NCI-H345 treated with DMSO at 0.1 percent for 48 hours (cell line): ENCODE results near the gene CFAP69.

Experiments
- DNase-seq: peaks from one replicate; lab custom pipeline; 2025; ENCODE audit not compliant: unreplicated experiment; lab: John Stamatoyannopoulos, UW

Gene CFAP69

GRCh38 chr7:90244909-90245851 lies at the start of gene CFAP69:
TSS of gene CFAP69 (plus strand) at chr7:90245174. CDS start at chr7:90245425, 251 bp downstream.
- peak; percentile 82 for DNase-seq

GRCh38 chr7:90201500-90202195 lies 43.3 kb upstream of the CFAP69 start:
- DNase-seq = no peak

GRCh38 chr7:90207956-90208355 lies 37.0 kb upstream of the CFAP69 start:
- DNase-seq = no peak

GRCh38 chr7:90209776-90210175 lies 35.2 kb upstream of the CFAP69 start:
- DNase-seq = no peak

GRCh38 chr7:90210475-90210874 lies 34.5 kb upstream of the CFAP69 start:
- no peak for DNase-seq

- DNase-seq = no peak
Observed at GRCh38 chr7:90210981-90211380, 34.0 kb upstream of the CFAP69 start.

- DNase-seq = peak; percentile 7
Observed at GRCh38 chr7:90211391-90212148, 33.4 kb upstream of the CFAP69 start, which contains the start of gene STEAP2. TSS of gene STEAP2 (plus strand) at chr7:90211740. CDS start at chr7:90225083, 13,343 bp downstream.

GRCh38 chr7:90212149-90212495 lies 32.9 kb upstream of the CFAP69 start:
- DNase-seq = no peak

- no peak for DNase-seq
Observed at GRCh38 chr7:90213521-90213920, 31.5 kb upstream of the CFAP69 start.

GRCh38 chr7:90216080-90216674 lies 28.8 kb upstream of the CFAP69 start:
- DNase-seq = no peak

- DNase-seq = no peak
Observed at GRCh38 chr7:90216771-90217170, 28.2 kb upstream of the CFAP69 start.

- no peak for DNase-seq
Observed at GRCh38 chr7:90222390-90222789, 22.6 kb upstream of the CFAP69 start.

GRCh38 chr7:90222811-90223725 lies 21.9 kb upstream of the CFAP69 start:
- DNase-seq = no peak

GRCh38 chr7:90224195-90224594 lies 20.8 kb upstream of the CFAP69 start:
- DNase-seq = no peak

- DNase-seq = no peak
Observed at GRCh38 chr7:90225181-90225580, 19.8 kb upstream of the CFAP69 start.

GRCh38 chr7:90225601-90226000 lies 19.4 kb upstream of the CFAP69 start:
- no peak for DNase-seq

GRCh38 chr7:90227259-90227658 lies 17.7 kb upstream of the CFAP69 start:
- DNase-seq = no peak

- DNase-seq = no peak
Observed at GRCh38 chr7:90229682-90230081, 15.3 kb upstream of the CFAP69 start.

GRCh38 chr7:90230834-90231233 lies 14.1 kb upstream of the CFAP69 start:
- no peak for DNase-seq

- no peak for DNase-seq
Observed at GRCh38 chr7:90231304-90231703, 13.7 kb upstream of the CFAP69 start.
